Esophagus squamous epithelium (tissue), 5 donors: ENCODE data around the gene NCBP1. TPM values are rescaled to one million over a fixed set of nuclear protein-coding genes. Genes with fewer than 3 reads are reported as not detected.
A peak's percentile ranks its signal among the peaks of the same experiment; 100 is the strongest.

Experiments used
- DNase-seq: peaks from one replicate; lab custom pipeline; 2025; lab: John Stamatoyannopoulos, UW
- H3K27ac ChIP-seq, 4 donors: fragments of 200-600 bp; sonication (generic); one replicate each; pipeline ENCODE4 v1.5.1; 2016 to 2019; ENCODE audit warnings: mild to moderate bottlenecking in 1 of 4
- H3K27me3 ChIP-seq, 4 donors: fragments of 200-600 bp; sonication (generic); 1 replicate in 3 of 4; 2 replicates in 1 of 4; pipeline versions ENCODE4 v1.5.1 to v1.6.0; 2017 to 2021; ENCODE audit warnings: antibody characterized with exemption in 1 of 4
- H3K36me3 ChIP-seq, 3 donors: fragments of 200-600 bp; sonication (generic); one replicate each; pipeline ENCODE4 v1.5.1; 2016 to 2019
- H3K4me1 ChIP-seq, 3 donors: fragments of 200-600 bp; sonication (generic); one replicate each; pipeline ENCODE4 v1.5.1; 2017 to 2019
- H3K4me3 ChIP-seq, 4 donors: fragments of 200-600 bp; sonication (generic); 1 replicate in 3 of 4; 2 replicates in 1 of 4; pipeline ENCODE4 v1.5.1; 2016 to 2019; ENCODE audit warnings: mild to moderate bottlenecking in 2 of 4, moderate library complexity in 1 of 4
- H3K9me3 ChIP-seq, 3 donors: fragments of 200-600 bp; sonication (generic); one replicate each; pipeline ENCODE4 v1.5.1; 2016 to 2019
- CTCF ChIP-seq, 6 experiments: fragments of 450-650 bp in 4 of 6; fragments of 200-600 bp in 2 of 6; sonication (generic) in 2 of 6; IDR thresholded peaks; one replicate each; pipeline ENCODE4 v1.5.1; 2016 to 2019; ENCODE audit warnings: antibody characterized with exemption in 6 of 6, mild to moderate bottlenecking in 4 of 6, moderate library complexity in 4 of 6
- POLR2A ChIP-seq, 4 donors: fragments of 450-650 bp; IDR thresholded peaks; one replicate each; pipeline ENCODE4 v1.6.1; 2017; ENCODE audit warnings: antibody characterized with exemption in 4 of 4, mild to moderate bottlenecking in 4 of 4, moderate library complexity in 3 of 4
- WGBS, 2 donors: methylation state at CpG; one replicate each; pipeline ENCODE4 v1.1.5; 2018; 5-methylcytosine and 5-hydroxymethylcytosine counted together
- intact Hi-C: fragments of 100-400 bp; cut with DNase I; formaldehyde crosslinking; loops from one replicate; pipeline ENCODE4 v1.15.0; 2022
- total RNA-seq, 4 donors: library from RNA; depleted of rRNA; stranded (reverse); fragments of >200 nt; gene quantifications; one replicate each; pipeline ENCODE4 v1.1.0, GENCODE V29; 2016
- donor health status: DM: yes; HTN: yes; CAD: no.

Gene NCBP1
- total RNA-seq, 4 donors from 2014 or later = 11.4 to 23.0 (median 16.4) TPM

GRCh38 chr9:97703437-97704344, 70.1 kb downstream of the NCBP1 start:
- Histone ChIP-seq H3K4me3 (no peak overlapping the region), H3K9me3 (no peaks in the 10 kb centered on the region), H3K27ac (peak overlapping the region; percentile 67 to 86 (median 74)), H3K27me3 (peaks cover 0 to 3% (median 0%) of the 10 kb centered on the region in 4 donors), H3K36me3 (no peaks in the 10 kb centered on the region), H3K4me1 (peaks cover 0 to 24% (median 4%) of the 10 kb centered on the region in 3 donors)
- TF ChIP-seq CTCF (IDR thresholded peaks at IDR 0.05) = no peak
- no peak for TF ChIP-seq POLR2A (IDR thresholded peaks at IDR 0.05)
- intact Hi-C loops = no loop called here
- DNase-seq = no peak
- 34 to 37% methylated on average over 11 of the region's 11 CpGs for WGBS, 2 donors

- TF ChIP-seq POLR2A (IDR thresholded peaks at IDR 0.05) = no peak
- TF ChIP-seq CTCF (IDR thresholded peaks at IDR 0.05) = no peak
- Histone ChIP-seq H3K4me1 (peaks cover 0 to 24% (median 4%) of the 10 kb centered on the region in 3 donors), H3K9me3 (no peaks in the 10 kb centered on the region), H3K27ac (peak overlapping the region; percentile 67 to 86 (median 74)), H3K27me3 (peaks cover 0 to 4% (median 0%) of the 10 kb centered on the region in 4 donors), H3K36me3 (no peaks in the 10 kb centered on the region), H3K4me3 (no peak overlapping the region)
- intact Hi-C loops = no loop called here
- no peak for DNase-seq
- WGBS, 2 donors = 32 to 35% methylated on average over 3 of the region's 3 CpGs
Observed at GRCh38 chr9:97704345-97704677, 70.7 kb downstream of the NCBP1 start.

GRCh38 chr9:97704851-97705250, 71.2 kb downstream of the NCBP1 start:
- Histone ChIP-seq H3K9me3 (no peaks in the 10 kb centered on the region), H3K36me3 (no peaks in the 10 kb centered on the region), H3K4me3 (no peak overlapping the region), H3K27ac (peak overlapping the region in 3 of 4 donors; percentile 67 to 86 (median 81)), H3K27me3 (peaks cover 0 to 10% (median 0%) of the 10 kb centered on the region in 4 donors), H3K4me1 (peaks cover 0 to 24% (median 4%) of the 10 kb centered on the region in 3 donors)
- TF ChIP-seq CTCF (IDR thresholded peaks at IDR 0.05) (no peak), POLR2A (IDR thresholded peaks at IDR 0.05) (no peak)
- no peak for DNase-seq
- WGBS, 2 donors = 64 to 76% methylated on average over 4 of the region's 4 CpGs
- intact Hi-C loops = no loop called here

- 24 to 40% methylated on average over 3 of the region's 3 CpGs for WGBS, 2 donors
- no peaks in the 10 kb centered on the region for H3K36me3 ChIP-seq
- peaks cover 0 to 25% (median 4%) of the 10 kb centered on the region in 3 donors for H3K4me1 ChIP-seq
- intact Hi-C loops = no loop called here
- H3K27ac ChIP-seq = no peak overlapping the region
- DNase-seq = no peak
- H3K4me3 ChIP-seq = no peak overlapping the region
- H3K9me3 ChIP-seq = no peaks in the 10 kb centered on the region
- TF ChIP-seq CTCF (IDR thresholded peaks at IDR 0.05) (no peak), POLR2A (IDR thresholded peaks at IDR 0.05) (no peak)
- H3K27me3 ChIP-seq = peaks cover 0 to 15% (median 0%) of the 10 kb centered on the region in 4 donors
Observed at GRCh38 chr9:97705354-97705950, 71.8 kb downstream of the NCBP1 start.

- intact Hi-C loops = no loop called here
- Histone ChIP-seq H3K27ac (no peak overlapping the region), H3K36me3 (no peaks in the 10 kb centered on the region), H3K27me3 (peaks cover 0 to 21% (median 0%) of the 10 kb centered on the region in 4 donors), H3K9me3 (no peaks in the 10 kb centered on the region), H3K4me1 (peaks cover 0 to 33% (median 4%) of the 10 kb centered on the region in 3 donors), H3K4me3 (no peak overlapping the region)
- no peak for TF ChIP-seq POLR2A (IDR thresholded peaks at IDR 0.05)
- no peak for TF ChIP-seq CTCF (IDR thresholded peaks at IDR 0.05)
- WGBS, 2 donors = 62 to 71% methylated on average over 2 of the region's 2 CpGs
- no peak for DNase-seq
Observed at GRCh38 chr9:97706246-97706645, 72.6 kb downstream of the NCBP1 start.
